ENCODE results near the gene SLC38A6.
A peak's percentile ranks its signal among the peaks of the same experiment; 100 is the strongest.

Gene SLC38A6

DNA sequence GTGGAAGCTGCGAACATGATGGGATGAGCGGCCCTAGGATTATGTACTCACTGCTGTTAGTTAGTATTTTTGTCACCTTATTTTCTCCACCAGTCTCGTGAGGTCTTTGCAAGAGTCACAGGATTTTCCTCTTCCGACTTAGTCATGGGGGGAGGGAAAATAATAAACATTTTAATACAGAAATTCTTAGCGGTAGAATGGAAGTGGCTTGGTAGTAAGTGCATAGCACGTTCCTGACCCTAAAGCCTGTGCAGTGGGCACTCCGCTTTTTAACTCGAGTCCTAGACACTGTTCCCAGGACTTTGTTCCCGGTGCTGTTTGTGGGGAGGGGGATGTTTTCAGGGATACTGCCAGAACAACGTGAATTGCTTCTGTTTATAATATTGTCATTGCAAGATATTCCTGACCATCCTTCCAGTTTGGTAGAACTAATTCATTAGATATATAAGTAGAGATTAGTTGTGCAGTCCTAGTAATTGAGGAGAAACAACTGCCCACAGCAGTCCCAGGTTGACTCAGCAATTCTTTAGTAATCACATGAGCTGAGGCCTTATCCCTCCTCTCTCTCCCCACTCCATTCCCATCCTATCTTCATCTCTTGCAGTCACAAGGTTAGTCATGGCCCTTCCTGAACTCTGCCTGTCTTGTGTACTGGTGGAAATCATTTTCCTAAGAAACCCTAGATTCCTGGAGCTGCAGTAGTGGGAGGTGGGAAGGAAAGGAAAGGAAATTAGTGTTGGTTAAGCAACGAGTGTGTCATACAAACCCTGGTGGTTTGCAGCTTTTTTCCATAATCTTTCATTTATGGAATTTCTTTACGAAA, 799 bp downstream of the SLC38A6 start:
- no peak for DNase-seq

DNA sequence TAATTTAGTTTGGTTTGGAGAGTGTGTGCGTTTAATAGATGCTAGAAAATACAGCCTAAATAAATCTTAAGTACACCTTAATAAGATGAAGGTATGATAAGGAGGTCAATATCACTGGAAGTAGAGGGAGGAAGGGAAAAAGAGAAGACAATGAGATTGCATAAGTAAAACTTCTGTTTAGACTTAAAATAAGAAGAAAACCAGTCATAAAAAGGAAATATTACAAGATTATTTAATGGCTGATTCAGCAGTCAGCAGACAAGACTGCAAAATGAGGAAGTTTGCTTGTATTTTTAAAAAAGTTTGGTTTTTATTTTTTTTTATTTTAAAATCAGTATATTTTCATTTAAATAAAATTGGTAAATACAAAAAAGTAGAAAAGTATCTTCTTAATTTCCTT, 3.2 kb downstream of the SLC38A6 start:
- no peak for DNase-seq

DNA sequence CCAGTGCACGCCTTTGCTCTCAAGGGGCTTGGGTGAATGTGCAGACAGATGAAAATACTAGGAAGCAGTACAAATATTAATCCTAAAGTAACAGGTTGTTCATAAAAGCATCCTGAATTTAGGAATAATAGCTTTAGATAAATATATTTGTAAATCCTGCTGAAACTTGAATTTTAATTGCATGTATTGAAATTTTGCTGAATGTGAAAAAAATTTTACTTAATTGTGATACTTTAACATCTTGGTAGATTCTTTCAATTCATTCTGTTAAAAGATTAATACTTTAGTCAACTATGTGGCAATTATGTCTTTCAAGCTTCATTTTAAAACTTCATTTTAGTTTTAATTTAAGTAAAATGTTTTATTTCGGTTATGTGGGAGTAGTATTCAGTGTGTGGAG, 5.5 kb downstream of the SLC38A6 start:
- DNase-seq = no peak

DNA sequence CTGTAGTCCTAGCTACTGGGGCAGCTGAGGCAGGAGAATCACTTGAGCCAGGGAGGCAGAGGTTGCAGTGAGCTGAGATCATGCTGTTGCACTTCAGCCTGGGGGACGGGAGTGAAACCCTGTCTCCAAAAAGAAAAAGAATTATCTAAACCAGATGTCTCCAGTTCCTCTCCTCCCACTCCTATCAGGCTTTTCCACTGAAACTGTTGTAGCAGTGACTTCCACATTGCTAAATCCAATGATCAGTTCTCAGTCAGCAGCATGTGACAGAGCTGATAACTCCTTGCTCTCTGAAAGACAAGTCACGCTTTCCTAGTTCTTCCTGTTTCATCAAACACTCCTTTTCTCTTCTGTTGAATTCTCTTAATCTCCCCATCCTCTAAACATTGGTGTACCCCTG, 8.6 kb downstream of the SLC38A6 start:
- DNase-seq = no peak

DNA sequence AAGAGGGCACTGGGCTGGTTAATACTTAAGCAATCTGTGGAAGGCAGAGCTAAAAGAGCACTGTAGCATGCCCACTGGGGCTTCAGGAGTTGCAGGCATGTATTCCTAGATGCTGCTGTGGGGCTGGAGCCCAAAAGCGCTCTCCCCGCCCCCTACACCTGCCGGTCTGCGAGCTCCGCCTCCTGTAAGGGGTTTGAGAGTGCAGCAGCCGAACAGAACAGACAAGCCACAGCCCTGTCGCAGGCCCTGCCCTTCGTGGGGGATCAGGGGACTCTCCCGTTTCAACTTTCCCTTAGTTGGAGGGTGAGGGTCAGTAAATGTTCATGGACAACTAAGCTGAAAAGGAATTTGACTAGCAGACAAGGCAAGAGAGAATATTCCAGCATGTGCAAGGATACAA, 17.6 kb downstream of the SLC38A6 start:
- DNase-seq = no peak

DNA sequence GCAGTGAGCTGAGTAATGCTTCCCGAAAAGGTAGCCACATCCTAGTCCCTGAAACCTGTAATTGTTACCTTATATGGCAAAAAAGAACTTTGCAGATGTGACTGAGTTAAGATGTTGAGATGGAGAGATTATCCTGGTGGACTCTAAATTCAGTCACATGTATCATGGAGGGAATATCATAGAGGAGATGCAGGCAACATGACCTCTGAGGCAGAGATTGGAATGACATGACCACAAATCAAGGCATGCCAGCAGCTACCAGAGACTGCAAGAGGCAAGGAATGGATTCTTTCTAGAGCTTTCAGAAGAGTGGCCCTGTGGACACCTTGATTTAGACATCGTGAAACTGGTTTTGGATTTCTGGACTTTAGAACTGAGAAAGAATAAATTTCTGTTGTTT, 18.5 kb downstream of the SLC38A6 start:
- no peak for DNase-seq

DNA sequence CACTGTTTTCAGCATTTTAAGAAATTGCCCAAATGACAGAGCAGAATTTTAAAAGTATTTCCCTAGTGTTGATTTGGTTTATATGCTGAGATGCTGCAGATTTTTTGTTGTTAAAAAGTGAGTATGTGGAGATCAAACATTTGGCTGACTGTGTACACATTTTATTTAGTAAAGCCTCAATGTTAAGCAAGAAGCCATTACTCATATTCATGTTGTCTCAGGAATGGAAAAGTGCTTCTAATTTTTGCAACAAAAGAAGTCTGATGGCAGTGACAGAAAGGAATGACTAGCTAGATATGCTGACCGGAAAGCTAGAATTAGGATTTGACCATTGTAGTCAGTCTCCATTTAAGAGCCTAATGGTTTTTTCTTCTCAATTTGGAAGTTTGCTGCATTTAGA, 22.5 kb downstream of the SLC38A6 start:
- DNase-seq = no peak

DNA sequence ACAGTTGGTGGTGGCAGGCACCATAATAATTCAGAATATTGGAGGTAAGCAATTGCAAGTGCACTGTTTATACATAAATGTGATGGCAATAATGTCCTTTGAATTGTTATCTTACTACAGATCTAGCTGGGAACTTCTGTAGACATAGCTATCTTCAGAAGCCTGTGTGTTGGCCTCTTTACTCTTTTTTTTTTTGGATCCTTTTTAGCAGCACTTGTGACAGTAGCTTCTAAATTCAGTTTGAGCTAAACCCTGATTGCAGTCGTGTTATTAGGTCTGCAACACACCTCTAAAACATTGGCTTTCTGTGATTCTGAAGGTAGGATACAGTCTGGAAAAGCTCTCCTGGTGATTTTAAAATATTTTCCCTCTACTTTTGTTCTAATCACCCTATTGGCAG, 38.5 kb downstream of the SLC38A6 start:
- DNase-seq = no peak

DNA sequence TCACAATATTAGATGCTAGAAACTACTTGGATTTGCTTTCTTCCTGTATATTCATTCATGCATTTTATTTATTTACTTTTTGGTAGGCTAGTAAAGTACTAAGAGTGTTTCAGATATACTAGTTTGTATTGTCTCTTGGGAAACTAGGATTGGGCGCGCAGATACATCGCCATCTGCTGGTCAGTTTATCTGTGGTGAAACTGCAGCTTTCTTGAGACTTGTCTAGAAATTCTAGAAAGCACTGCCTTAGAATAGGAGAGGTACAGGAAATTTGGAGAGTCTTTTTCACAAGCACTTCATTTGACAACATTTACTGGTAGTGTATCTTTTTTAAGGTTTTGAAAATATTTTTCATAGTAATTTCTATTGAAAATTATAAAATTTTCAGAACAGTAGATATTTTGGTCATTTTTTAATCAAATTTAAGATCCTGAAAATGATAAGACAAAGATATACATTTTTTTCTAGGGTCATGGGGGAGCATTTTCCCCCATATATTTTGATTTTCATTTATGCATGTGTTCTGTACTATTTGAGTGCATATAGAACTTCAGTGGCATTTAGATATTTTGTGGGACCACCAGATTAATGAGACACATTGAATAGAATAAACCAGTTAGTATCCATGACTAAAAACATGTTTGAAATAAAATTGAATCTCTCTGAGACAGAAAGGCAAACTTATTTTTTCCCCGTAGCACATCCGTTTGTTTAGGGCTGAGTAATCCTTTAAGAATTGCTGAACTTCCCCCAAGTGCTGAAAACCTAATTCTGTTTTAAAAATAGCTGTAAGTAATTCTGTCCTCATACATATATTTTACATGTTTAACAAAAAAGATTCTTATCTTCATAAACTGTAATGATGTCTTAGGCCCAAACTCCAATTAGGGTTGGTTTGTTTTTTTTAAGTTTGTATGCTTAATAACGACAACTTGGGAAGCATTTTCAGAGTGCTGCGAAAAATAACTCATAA, 44.5 kb downstream of the SLC38A6 start:
- DNase-seq = peak; percentile 38

DNA sequence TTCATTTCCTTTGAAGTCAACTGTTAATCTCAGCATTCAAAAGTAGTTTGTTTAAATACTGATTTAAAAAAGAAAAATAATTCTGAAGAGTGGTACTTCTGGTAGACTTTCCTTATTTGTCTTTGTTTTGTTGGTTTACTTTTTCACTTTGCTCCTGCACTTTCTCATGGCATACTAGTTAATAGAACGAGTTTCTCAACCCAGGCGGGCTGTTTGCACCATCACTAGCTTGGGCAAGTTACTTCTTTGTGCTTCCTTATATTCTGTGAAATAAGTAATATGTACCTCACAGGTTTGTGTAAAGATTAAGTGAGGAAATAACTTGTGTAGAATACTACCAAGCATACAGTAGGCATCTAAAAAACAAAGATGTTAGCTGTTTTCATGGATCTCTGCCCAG, 45.5 kb downstream of the SLC38A6 start:
- no peak for DNase-seq

DNA sequence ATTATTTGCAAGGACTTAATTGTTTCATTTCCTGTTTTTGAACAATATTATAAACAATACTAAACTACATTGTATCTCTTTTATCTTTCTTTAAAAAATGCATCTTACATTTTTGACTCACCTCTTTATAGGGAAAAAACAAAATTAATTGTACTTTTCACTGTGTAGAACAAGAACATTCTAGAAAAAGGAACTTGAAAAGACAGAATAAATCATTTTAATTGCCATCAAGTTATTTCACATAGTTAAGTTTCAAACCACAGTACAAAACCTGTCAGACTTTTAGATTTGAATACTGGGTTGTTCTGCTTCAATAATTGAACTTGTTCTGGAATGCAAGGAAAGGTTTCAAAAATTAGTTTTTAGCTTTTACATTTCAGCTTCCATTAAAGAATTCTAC, 50.0 kb downstream of the SLC38A6 start:
- no peak for DNase-seq

DNA sequence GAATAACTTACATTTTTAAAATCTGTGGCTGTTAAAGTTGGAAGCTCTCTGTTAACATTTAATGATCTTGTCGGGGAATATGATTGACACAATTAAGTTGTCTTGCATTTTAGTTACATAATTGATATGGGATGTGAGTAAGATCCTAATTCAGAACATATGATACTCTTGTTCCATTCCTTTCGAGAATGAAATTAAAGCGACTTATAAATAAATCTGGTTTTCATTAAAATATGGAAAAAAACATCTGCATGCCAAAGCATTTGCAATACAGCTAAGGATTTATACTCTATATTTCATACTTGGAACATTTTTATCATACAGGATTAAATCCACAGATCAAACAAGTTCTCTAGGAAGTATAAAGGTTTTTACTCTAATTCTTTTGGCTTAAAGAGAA, 52.0 kb downstream of the SLC38A6 start:
- no peak for DNase-seq

DNA sequence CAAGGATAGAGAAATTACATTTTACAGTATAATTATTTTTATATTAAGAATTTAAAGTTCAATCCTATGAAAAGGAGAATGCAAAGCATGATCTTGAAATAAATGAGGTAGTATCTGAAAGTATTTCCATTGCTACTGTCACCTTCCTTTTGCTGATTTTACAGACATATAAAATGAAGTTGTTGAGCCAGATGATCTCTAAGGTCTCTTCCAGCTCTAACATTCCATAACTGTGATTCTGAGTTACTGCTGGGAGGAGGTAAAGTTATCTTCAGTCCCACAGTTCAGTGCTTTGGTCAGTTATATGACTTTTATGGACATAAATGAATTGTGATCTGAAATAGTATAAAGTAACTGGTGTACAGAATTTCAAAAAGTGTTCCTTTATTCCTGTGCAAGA, 52.8 kb downstream of the SLC38A6 start:
- DNase-seq = no peak

DNA sequence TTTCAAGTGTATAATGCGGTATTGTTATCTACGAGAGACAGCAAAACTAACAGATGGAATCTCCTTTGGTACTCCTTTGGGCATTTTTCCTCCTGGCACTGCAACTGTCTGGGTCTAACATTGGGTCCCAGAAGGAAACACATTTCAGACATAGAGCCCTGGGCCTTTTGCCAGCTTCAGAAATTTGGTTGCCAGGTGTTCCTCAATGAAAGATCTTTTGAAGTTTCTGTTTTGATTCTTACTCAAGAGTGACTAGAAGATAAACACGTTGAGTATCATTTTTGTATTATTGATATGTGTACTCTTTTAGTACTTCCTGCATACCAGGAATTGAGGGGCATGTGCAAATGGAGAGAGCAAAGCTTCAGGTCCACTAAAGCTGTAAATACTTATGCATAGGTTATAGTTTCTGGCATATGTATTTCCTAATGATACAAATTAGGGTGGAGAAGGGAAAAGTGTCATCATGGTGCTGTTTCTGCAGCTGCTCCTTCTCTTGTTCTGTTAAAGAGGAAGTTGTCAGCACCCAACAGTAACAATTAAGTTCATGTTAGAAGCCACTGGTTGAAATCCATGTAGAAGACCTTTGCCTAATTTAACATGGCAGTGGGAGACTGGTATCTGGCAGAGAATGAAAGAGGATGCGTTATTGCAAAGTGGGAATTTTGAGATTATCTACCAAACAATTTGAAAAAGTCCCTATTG, 53.5 kb downstream of the SLC38A6 start:
- no peak for DNase-seq

DNA sequence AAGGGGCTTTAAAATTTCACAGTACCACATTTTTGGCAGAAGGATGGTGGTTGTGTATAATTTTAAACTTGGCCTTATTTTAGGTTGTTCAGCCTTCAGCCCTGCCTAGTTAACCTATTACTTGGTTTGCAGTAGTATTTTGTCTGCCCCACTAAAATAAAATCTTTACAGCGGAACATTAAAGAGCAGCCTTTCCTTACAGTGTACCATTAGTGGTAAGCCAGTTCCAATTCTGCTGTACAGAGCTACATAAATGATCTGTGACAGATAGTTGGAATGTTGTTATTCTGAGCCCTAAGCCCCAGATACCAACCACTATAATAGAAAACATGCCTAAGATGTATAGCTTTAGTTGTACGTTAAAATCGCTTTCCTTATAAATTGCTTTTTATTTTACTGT, 56.2 kb downstream of the SLC38A6 start:
- DNase-seq = no peak

DNA sequence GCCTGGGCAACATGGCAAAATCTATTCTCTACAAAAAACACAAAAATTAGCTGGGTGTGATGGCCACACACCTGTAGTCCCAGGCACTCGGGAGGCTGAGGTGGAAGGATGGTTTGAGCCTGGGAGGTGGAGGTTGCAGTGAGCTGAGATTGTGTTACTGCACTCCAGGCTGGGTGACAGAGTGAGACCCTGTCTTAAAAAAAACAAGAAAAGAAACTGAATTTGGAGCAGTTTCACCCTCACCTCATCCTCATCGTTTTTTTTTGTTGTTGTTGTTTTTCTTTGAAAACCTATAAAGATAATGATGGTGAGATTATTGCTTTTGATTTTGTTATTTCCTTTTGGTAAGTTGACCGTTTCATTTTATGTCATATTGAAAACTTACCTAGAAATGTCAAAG, 60.7 kb downstream of the SLC38A6 start:
- no peak for DNase-seq

DNA sequence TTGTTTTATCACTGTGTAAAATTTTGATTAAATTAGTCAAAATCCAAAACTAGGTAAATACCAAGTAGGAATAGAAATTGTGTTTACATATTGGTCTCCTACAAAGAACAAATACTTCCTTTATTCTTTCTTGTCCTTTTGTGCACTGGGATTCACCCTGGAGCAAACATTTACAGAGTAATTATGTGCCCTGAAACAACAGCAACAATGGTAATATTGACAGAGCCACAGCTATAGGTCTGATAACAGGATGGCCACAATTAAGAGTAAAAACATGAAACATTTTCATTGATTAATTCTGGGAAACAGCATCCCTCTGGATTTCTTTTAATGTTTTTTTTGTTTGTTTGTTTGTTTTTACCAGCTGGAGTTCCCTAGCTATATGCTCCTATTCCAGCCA, 61.2 kb downstream of the SLC38A6 start:
- no peak for DNase-seq

DNA sequence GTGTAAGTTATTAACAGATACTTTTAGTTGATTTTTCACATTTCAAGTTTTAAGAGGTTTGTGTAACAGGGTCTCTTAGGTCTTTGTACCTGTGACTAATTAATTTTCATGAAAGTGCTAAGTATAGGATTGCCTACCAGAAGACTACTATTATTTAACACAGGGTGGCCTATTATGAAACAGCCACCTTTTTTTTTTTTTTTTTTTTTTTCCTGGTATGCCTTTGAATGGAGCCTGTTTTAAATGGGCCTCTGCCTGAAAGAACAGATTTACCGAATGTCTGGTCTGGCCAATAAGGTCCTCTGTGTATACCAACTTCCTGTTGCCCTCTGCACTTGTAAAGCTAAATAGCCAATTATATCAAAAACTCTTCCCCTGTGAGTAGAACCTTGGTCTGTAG, 62.5 kb downstream of the SLC38A6 start:
- no peak for DNase-seq

DNA sequence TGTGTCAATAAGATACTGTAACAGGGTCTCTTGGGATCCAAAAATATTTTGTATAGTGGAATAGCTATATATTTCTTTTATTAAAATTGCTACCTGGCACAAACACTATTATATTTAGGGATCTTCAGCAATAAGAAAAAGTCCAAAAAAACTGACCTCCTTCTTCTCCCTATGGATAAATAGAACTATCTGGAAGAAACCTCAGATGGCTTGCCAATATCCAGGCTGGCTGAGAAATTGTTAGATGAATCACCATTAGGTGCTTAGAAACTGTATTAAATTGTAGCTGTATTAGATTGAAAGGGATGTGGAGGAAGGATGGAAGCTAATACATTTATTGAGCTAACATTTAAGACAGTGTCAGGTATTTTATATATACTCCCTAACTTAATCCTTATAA, 66.0 kb downstream of the SLC38A6 start:
- DNase-seq = no peak

DNA sequence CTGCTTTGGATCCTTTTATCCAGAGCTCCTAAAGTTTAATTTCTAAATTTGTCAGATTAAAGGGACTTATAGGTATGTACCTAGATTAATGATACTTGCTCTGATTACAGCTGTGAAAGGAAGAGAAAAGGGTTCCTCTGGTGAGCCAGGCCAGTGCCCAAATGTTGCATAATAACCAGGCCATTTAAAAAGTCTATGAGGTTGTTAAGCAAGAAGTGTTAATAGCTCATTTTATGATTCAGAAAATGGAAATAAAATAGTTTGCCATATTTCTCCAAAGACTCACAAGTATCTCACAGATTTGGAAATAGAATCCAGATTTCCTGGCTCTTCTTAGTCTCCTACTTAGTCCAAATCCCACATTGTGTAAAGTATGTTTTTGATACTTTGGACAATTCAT, 67.6 kb downstream of the SLC38A6 start:
- DNase-seq = no peak

DNA sequence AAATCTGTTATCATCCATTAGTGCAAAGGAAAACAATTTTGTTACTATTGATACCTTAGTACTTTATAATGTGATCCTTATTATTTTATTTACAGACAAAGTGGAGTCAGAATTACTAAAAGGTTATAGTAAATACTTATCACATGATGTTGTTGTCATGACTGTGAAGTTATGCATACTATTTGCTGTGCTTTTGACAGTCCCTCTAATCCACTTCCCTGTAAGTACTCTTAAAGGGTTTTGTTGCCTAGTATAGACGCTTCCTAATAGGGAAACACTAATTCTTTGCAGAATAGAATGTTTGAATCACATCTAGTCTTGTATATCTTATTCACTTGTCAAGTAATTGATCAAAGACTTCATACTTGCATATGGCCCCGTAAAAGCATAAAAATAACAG, 69.4 kb downstream of the SLC38A6 start:
- no peak for DNase-seq

DNA sequence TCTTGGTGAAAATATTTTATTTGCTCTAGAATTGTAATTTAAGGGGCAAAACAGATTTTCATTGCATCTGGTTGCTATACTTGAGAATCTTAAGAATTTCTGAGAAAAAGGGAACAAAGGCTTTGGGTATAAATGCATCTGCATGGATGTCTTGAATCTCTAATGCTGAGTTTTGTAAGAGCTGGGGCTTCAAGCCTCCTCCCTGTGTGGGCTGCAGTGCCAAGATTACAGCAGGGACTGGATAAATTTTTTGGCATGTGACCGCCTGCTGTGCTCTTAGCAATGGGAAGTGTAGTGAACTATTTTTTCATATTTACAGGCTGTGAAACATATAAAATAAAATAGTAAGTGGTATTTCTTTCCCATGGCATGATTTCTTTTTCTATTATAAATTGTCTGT, 70.0 kb downstream of the SLC38A6 start:
- DNase-seq = no peak

DNA sequence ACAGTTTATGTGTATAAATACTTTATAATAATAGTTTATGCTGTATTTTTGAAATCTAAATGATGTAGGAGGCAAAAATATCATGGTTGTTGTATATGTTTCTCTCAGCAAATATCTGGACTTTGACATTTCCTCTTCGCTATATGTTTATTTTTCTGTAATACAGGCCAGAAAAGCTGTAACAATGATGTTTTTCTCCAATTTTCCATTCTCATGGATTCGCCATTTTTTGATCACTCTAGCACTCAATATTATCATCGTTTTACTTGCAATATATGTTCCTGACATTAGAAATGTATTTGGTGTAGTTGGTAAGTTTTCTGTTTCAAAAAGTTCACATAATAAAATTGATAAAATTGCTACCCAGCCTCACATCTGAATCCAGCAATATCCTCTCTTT, 70.6 kb downstream of the SLC38A6 start:
- DNase-seq = no peak

DNA sequence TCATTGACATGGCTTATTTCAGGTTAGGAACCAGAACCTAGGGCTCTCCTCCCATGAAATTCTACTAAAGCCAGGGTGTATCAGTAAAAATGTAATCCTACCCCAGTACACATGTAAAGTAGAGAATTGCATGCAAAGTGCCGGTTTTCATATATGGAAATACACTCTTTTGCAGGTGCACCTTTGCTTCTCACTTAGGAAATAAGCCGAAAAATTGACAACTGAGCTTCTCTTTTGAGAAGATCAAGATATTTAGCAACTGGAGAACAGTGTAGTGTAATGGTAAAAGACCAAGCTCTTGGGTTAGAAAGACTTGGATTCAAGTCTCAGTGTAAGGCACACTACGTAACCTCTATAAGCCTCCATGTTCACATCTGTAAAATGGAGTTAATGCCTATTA, 82.4 kb downstream of the SLC38A6 start:
- DNase-seq = no peak

All from activated CD4-positive, alpha-beta T cell treated with anti-CD3 and anti-CD28 coated beads, Interleukin-2, amount 50 U/mL, for 1 hour (primary cell).